MM.1S (cell line): Measurements from ENCODE around the gene KIF5A.
A peak's percentile ranks its signal among the peaks of the same experiment; 100 is the strongest.
"Not testable (repeated sequence)": the region's sequence is repeated elsewhere in the genome, so short reads cannot be mapped to it uniquely, and the experiment has no call there.

Experiments
- DNase-seq: peaks from one replicate; pipeline ENCODE4 v3.0.0-alpha.2; 2015
- H2AFZ ChIP-seq: fragments of 300-600 bp; sonication (generic); 2 replicates; pipeline ENCODE4 v1.6.0; 2016; ENCODE audit warnings: antibody characterized with exemption, low read length
- H3F3A ChIP-seq: fragments of 300-600 bp; sonication (generic); 2 replicates; pipeline ENCODE4 v1.6.1; 2016; ENCODE audit warnings: mild to moderate bottlenecking, antibody characterized with exemption, low read length, moderate library complexity, mixed read lengths; ENCODE audit not compliant: insufficient read depth
- H3K27ac ChIP-seq: fragments of 300-600 bp; sonication (generic); 2 replicates; pipeline ENCODE4 v1.5.1; 2016; ENCODE audit warnings: mild to moderate bottlenecking, low read length
- H3K27me3 ChIP-seq: fragments of 300-600 bp; sonication (generic); replicated peaks from 2 replicates; pipeline ENCODE4 v1.6.0; 2016; ENCODE audit warnings: low read length; ENCODE audit not compliant: insufficient read depth
- H3K36me3 ChIP-seq: fragments of 300-600 bp; sonication (generic); replicated peaks from 2 replicates; pipeline ENCODE4 v1.6.1; 2016; ENCODE audit warnings: mild to moderate bottlenecking, low read length, mixed read lengths; ENCODE audit not compliant: insufficient read depth
- H3K4me1 ChIP-seq: fragments of 300-600 bp; sonication (generic); 2 replicates; pipeline ENCODE4 v1.6.1; 2016; ENCODE audit warnings: low read length, mixed read lengths
- H3K4me2 ChIP-seq: fragments of 300-600 bp; sonication (generic); 2 replicates; pipeline ENCODE4 v1.6.0; 2016; ENCODE audit warnings: low read depth, low read length
- H3K4me3 ChIP-seq: fragments of 300-600 bp; sonication (generic); 2 replicates; pipeline ENCODE4 v1.5.1; 2016; ENCODE audit warnings: low read length, mixed read lengths
- H3K79me2 ChIP-seq: fragments of 300-600 bp; sonication (generic); 2 replicates; pipeline ENCODE4 v1.6.1; 2016; ENCODE audit warnings: mixed run types, low read length, mixed read lengths
- H3K9ac ChIP-seq: fragments of 300-600 bp; sonication (generic); 2 replicates; pipeline ENCODE4 v1.6.1; 2016; ENCODE audit warnings: low read length, mixed read lengths
- H3K9me2 ChIP-seq: fragments of 300-600 bp; sonication (generic); replicated peaks from 2 replicates; pipeline ENCODE4 v1.6.1; 2016; ENCODE audit warnings: mild to moderate bottlenecking, low read length, mixed read lengths; ENCODE audit not compliant: insufficient read depth
- H3K9me3 ChIP-seq: fragments of 300-600 bp; sonication (generic); replicated peaks from 2 replicates; pipeline ENCODE4 v1.6.1; 2016; ENCODE audit warnings: mild to moderate bottlenecking, low read length, mixed read lengths; ENCODE audit not compliant: insufficient read depth
- H4K20me1 ChIP-seq: fragments of 300-600 bp; sonication (generic); 2 replicates; pipeline ENCODE4 v1.6.1; 2016; ENCODE audit warnings: mild to moderate bottlenecking, low read length, moderate library complexity, mixed read lengths; ENCODE audit not compliant: insufficient read depth
- EZH2 ChIP-seq: fragments of 300-600 bp; sonication (generic); optimal IDR thresholded peaks from 2 replicates; pipeline ENCODE3; 2017; ENCODE audit warnings: low read depth, mild to moderate bottlenecking, antibody characterized with exemption, low read length, mixed read lengths
- EZH2phosphoT487 ChIP-seq: fragments of 300-600 bp; sonication (generic); IDR thresholded peaks from 2 replicates; pipeline ENCODE4 v1.6.1; 2018; ENCODE audit warnings: antibody characterized with exemption, low read length
- TF ChIP-seq, protein P1 (sequence below): fragments of 300-600 bp; sonication (generic); IDR thresholded peaks from 2 replicates; pipeline ENCODE4 v1.5.1; 2016; ENCODE audit warnings: antibody characterized with exemption, low read length, mixed read lengths

Gene KIF5A

DNA sequence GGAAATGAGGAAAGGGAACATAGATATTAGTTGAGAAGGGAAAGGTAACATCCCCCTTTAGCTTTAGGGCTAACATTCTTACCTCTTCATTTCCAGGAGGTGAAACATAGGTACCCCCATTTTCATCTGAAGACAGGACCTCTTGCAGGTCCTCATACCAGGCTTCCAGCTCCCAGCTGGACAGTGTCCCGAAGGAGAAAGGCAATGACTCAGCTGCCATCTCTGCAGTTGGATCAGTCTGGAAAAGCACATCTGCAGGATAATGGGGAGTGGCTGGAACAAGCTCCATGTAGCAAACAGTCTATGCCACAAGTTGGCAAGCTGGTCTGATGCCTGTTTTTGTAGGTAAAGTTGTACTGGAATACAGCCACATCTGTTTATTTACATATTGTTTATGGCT lies 32.7 kb upstream of the KIF5A start:
- TF ChIP-seq EZH2 (no peak), EZH2phosphoT487 (no peak)
- TF ChIP-seq, protein P1, sequence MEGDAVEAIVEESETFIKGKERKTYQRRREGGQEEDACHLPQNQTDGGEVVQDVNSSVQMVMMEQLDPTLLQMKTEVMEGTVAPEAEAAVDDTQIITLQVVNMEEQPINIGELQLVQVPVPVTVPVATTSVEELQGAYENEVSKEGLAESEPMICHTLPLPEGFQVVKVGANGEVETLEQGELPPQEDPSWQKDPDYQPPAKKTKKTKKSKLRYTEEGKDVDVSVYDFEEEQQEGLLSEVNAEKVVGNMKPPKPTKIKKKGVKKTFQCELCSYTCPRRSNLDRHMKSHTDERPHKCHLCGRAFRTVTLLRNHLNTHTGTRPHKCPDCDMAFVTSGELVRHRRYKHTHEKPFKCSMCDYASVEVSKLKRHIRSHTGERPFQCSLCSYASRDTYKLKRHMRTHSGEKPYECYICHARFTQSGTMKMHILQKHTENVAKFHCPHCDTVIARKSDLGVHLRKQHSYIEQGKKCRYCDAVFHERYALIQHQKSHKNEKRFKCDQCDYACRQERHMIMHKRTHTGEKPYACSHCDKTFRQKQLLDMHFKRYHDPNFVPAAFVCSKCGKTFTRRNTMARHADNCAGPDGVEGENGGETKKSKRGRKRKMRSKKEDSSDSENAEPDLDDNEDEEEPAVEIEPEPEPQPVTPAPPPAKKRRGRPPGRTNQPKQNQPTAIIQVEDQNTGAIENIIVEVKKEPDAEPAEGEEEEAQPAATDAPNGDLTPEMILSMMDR, result no peak
- no peak for DNase-seq
- Histone ChIP-seq H3K4me3 (no peak overlapping the region), H3K9me3 (no peaks in the 10 kb centered on the region), H3K36me3 (peaks cover 20% of the 10 kb centered on the region), H4K20me1 (no peaks in the 10 kb centered on the region), H3K27me3 (no peaks in the 10 kb centered on the region), H3K79me2 (peaks cover 45% of the 10 kb centered on the region), H3K4me2 (no peak overlapping the region), H2AFZ (no peak overlapping the region), H3K9ac (no peak overlapping the region), H3K27ac (no peak overlapping the region), H3F3A (peaks cover 53% of the 10 kb centered on the region), H3K9me2 (no peaks in the 10 kb centered on the region), H3K4me1 (peaks cover 19% of the 10 kb centered on the region)

DNA sequence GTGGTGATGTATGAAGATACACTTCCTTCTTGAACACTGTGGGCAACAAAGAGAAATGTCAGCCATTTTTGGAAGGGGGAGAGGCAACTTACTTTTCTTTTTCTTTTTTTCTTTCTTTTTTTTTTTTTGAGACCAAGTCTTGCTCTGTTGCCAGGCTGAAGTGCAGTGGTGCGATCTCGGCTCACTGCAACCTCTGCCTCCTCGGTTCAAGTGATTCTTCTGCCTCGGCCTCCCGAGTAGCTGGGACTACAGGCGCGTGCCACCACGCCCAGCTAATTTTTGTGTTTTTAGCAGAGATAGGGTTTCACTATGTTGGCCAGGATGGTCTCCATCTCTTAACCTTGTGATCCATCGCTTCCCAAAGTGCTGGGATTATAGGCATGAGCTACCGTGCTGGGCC lies 32.1 kb upstream of the KIF5A start:
- peaks cover 40% of the 10 kb centered on the region for H3K79me2 ChIP-seq
- not testable (repeated sequence) for DNase-seq, H3K9me3 ChIP-seq, H3K4me3 ChIP-seq, H3K9me2 ChIP-seq, H3K4me2 ChIP-seq, H3K27me3 ChIP-seq, H4K20me1 ChIP-seq, H3K9ac ChIP-seq, H3K27ac ChIP-seq, H2AFZ ChIP-seq
- peaks cover 18% of the 10 kb centered on the region for H3K36me3 ChIP-seq
- H3F3A ChIP-seq, result peaks cover 51% of the 10 kb centered on the region
- peaks cover 19% of the 10 kb centered on the region for H3K4me1 ChIP-seq

GRCh38 chr12:57518176-57518919 lies 31.5 kb upstream of the KIF5A start:
- H3K4me3 ChIP-seq, result no peak overlapping the region
- TF ChIP-seq EZH2phosphoT487 (no peak), EZH2 (no peak)
- TF ChIP-seq, protein P1, result no peak
- no peak overlapping the region for H3K27ac ChIP-seq
- H3K4me2 ChIP-seq, result peak overlapping the region; percentile 83
- no peaks in the 10 kb centered on the region for H3K9me2 ChIP-seq
- no peak overlapping the region for H2AFZ ChIP-seq
- H4K20me1 ChIP-seq, result no peaks in the 10 kb centered on the region
- H3K9ac ChIP-seq, result no peak overlapping the region
- H3K36me3 ChIP-seq, result peaks cover 18% of the 10 kb centered on the region
- peaks cover 43% of the 10 kb centered on the region for H3K79me2 ChIP-seq
- no peaks in the 10 kb centered on the region for H3K27me3 ChIP-seq
- no peak for DNase-seq
- H3K4me1 ChIP-seq, result peaks cover 19% of the 10 kb centered on the region
- H3K9me3 ChIP-seq, result no peaks in the 10 kb centered on the region
- H3F3A ChIP-seq, result peaks cover 50% of the 10 kb centered on the region
